ENCODE measurements around the gene PECR. TPM values are rescaled to one million over a fixed set of nuclear protein-coding genes. Genes with fewer than 3 reads are reported as not detected.

The PECR gene
- total and polyA plus RNA-seq, 9 of the 15 experiments (the other 6 are each of a cell fraction or from before 2014, with no cell fraction given): 1.1 to 10.3 (median 8.2) TPM

- TF ChIP-seq, protein P1, sequence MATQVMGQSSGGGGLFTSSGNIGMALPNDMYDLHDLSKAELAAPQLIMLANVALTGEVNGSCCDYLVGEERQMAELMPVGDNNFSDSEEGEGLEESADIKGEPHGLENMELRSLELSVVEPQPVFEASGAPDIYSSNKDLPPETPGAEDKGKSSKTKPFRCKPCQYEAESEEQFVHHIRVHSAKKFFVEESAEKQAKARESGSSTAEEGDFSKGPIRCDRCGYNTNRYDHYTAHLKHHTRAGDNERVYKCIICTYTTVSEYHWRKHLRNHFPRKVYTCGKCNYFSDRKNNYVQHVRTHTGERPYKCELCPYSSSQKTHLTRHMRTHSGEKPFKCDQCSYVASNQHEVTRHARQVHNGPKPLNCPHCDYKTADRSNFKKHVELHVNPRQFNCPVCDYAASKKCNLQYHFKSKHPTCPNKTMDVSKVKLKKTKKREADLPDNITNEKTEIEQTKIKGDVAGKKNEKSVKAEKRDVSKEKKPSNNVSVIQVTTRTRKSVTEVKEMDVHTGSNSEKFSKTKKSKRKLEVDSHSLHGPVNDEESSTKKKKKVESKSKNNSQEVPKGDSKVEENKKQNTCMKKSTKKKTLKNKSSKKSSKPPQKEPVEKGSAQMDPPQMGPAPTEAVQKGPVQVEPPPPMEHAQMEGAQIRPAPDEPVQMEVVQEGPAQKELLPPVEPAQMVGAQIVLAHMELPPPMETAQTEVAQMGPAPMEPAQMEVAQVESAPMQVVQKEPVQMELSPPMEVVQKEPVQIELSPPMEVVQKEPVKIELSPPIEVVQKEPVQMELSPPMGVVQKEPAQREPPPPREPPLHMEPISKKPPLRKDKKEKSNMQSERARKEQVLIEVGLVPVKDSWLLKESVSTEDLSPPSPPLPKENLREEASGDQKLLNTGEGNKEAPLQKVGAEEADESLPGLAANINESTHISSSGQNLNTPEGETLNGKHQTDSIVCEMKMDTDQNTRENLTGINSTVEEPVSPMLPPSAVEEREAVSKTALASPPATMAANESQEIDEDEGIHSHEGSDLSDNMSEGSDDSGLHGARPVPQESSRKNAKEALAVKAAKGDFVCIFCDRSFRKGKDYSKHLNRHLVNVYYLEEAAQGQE (IDR thresholded peaks at IDR 0.05; ENCODE audit: borderline replicate concordance): no peak
- TF ChIP-seq, protein P1 (CRISPR knock-in tag; IDR thresholded peaks at IDR 0.05; ENCODE audit: low read depth): no peak
- no peak for TF ChIP-seq KLF13 (tag; IDR thresholded peaks at IDR 0.05; ENCODE audit: borderline replicate concordance, low read depth)
- no peak for TF ChIP-seq NRF1 (conservative IDR thresholded peaks at IDR 0.05 in 1 of 2, IDR thresholded peaks at IDR 0.05 in 1 of 2)
- no peak for TF ChIP-seq EP300 (IDR thresholded peaks at IDR 0.05; ENCODE audit: low read length)
These were observed 32.2 kb downstream of the PECR start (continued) for GRCh38 chr2:216049452-216049851.
